HG03103 (cell line): ENCODE data around the gene TNRC6C.
"Not testable (repeated sequence)": the region's sequence is repeated elsewhere in the genome, so short reads cannot be mapped to it uniquely, and the experiment has no call there.

Experiments used
- ATAC-seq: cut with Tn5 transposase; IDR thresholded peaks from one replicate; pipeline ENCODE4 v1.9.1; 2021; ENCODE audit warnings: low read depth; ENCODE audit not compliant: unreplicated experiment

TNRC6C gene

DNA sequence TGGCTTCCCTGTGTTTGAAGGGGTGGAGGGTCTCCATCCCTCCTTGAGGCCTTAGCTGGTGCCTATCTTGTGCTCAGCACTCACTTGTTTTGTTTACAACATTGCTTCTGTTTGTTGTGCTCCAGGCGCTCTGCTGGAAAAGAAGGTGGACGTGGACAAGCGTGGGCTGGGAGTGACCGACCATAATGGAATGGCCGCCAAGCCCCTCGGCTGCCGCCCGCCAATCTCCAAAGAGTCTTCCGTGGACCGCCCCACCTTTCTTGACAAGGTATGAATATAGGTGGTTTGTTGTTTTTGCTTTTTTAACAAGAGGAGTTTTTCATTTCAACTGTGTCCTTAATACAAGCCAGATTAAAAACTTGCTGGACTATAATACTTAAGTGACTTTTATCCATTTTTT is 116.5 kb downstream of the TNRC6C start:
- no peak for ATAC-seq

DNA sequence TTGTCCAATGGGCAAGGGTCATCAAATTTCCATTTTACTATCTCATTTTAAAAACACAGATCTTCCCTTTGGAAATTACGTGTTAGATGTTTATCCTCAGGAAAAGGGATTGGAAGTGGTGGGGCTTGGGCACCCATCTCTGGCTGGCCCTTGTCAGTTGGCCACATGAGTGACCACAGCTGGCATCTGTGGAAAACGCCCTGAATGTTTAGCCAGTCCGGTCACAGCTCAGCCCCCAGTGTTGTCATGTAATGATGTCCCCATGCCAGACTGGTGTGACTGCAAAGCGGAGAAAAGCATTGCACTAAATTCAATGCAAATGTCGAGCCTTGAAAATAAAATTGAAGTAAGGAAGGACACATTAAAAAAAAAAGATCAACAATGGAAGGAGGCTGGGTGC is 117.0 kb downstream of the TNRC6C start:
- no peak for ATAC-seq

DNA sequence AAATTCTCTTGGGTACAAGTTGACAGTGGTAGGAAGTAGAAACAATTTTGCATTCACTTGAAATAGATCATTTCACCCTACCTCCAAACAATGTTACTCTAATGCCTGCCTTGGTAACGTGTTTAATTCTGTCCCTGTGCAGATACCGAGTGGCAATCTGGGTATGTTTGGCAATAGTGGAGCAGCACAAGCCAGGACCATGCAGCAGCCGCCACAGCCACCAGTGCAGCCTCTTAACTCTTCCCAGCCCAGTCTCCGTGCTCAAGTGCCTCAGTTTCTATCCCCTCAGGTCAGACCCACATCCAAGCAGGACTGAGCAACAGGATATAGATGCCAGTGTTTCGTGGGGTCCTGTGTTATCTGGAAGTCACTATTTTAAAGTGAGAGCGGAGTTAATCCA is 120.8 kb downstream of the TNRC6C start:
- ATAC-seq = no peak

DNA sequence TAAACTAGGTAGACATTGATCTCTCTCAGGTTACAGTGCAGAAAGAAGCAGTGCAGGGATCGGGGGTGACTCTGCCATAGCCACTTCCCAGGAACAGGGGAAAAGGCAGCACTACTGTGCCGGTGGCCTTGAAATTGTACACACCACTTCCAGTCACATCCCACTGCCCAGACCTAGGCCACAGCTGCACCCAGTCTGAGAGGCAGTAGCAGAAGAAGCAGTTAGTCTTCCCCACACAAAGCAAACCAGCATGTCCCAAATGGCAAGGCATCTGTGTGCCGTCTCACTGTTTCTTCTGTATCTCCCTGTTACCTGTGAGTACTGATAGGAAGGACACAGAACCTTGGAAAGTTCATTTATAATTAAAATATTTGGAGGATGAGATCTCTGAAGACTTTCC is 123.0 kb downstream of the TNRC6C start:
- ATAC-seq = no peak

DNA sequence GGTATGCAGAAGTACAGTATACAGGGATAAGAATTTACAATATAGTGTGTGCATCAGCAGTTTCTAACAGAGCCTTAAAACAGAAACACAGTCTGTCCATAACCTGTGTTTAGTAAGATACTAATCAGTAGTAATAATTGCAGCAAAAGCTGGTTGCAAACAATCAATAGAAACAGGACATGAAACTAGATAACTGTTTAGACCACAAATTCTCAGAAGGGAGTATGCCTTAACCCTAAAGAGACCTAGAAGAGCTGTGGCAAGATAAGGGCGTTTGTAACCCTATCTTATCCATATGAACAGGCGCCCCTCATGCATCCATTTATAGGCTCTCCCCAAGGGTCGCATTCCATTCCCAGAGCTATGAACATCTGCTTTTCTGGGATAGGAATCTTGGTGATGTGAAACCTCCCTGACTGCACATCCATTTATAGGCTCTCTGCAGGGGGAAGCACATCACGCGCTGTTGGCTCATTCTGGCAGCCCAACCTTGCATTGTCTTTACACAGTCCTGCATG is 123.9 kb downstream of the TNRC6C start:
- ATAC-seq = not testable (repeated sequence)

DNA sequence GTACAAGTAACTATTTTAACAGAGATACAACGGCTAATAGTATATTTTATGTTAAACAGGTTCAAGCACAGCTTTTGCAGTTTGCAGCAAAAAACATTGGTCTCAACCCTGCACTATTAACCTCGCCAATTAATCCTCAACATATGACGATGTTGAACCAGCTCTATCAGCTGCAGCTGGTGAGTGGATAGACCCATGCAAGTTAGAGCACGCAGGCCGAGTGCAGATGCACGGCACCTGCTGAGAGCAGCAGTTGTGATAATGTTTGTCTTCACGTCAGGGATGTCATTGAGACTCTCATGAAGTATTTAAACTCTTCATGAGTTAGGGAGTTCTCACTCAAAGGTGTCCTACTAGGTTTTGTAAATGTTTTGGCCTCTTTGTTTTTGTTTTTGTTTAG is 124.5 kb downstream of the TNRC6C start:
- no peak for ATAC-seq

DNA sequence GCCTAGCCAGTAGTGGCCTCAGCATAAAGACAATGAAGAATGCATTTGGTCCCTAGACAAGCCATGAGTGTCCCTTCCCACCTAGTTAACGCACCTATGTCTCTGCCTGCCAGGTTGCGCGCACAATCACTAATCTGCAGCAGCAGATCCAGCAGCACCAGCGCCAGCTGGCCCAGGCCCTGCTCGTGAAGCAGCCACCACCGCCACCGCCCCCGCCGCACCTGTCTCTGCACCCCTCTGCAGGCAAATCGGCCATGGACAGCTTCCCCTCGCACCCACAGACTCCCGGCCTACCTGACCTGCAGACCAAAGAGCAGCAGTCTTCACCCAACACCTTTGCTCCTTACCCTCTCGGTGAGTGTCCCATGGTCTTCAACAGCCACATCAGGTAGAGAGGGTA is 128.2 kb downstream of the TNRC6C start:
- ATAC-seq = no peak

DNA sequence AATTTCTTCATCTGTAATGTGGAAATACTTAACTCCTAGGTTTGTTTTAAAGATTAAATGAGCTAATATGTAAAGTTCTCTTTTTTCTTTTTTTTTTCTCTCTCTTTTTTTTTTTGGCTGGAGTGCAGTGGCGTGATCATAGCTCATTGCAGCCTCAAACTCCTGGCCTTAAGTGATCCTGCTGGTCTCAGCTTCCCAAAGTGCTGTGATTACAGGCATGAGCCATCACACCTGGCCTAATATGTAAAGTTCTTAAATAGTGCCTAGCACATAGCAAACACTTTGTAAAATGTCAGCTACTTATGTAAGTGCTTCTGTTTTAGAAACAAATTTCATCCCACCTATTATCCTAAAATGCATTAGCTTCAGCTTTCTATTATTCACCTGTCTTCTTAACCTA is 130.0 kb downstream of the TNRC6C start:
- no peak for ATAC-seq

DNA sequence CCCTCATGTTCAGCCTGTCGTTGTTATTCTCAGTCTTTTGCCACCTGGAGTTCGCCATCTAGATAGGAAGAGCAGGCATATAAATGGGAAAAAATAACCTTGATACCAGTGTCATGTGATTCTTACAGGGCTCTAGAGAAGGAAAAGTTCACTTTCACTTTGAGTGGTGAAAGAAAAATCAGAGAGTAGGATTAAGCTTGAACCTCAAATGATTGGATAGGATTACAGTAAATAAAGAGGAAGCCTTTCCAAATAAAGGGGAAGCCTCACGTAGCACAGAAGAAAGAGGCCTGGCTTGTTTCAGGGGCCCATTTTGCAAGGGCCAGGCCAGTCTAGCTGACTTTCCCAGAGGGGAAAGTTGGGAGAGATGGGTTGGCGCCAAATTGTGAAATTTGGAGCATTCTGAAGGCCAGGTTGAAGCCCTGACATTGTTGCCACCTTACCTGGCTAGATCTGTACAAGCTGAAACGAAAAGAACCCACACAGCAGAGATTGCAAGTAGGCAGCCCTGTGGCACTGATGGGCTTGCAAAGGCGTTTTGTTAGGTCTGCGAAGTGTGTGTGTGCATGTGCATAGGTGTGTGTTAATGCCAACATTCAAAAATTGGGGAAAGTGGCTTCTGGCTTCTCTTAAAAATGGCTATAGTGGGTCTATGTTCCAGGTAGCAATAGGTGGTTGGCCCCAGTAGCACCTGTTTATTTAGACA is 131.2 kb downstream of the TNRC6C start:
- no peak for ATAC-seq

DNA sequence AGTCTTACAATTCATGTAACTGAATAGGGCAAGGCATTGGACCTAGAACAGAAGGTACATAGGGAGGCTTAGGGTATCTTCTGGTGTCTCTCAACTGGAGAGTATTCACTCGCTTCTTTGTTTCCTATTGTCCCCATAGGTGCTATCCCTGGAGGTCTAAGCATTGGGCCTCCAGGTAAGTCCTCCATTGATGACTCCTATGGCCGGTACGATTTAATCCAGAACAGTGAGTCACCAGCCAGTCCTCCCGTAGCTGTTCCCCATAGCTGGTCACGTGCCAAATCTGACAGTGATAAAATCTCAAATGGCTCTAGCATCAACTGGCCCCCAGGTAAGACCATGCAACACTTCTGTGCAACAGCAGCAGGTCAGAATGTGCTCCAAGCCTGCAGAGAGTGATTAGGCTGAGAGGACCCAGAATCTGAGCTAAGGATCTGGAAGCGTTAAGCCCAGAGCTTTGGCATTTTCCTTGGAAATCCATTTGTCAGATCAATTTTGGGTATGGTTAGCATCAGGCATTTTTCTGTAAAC is 134.4 kb downstream of the TNRC6C start:
- no peak for ATAC-seq

DNA sequence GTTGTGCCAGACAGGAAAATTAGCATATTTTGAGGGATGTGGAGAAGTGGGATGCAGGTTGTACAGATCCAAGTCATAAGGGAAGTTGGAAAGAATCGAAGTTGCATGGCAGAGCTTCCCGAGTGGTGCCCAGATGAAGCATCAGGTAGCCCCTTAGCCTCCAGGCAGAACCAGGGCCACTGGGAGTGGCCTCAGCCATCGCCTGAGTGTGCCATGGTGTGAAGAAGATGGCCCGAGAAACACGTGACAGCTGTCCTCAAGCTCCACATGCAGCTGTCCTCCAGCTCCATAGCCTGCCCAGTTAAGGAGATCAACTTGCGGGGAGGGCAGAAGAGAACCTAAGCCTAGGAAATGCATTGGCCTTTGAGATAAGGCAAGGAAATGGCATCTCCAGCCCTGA is 136.5 kb downstream of the TNRC6C start:
- no peak for ATAC-seq

DNA sequence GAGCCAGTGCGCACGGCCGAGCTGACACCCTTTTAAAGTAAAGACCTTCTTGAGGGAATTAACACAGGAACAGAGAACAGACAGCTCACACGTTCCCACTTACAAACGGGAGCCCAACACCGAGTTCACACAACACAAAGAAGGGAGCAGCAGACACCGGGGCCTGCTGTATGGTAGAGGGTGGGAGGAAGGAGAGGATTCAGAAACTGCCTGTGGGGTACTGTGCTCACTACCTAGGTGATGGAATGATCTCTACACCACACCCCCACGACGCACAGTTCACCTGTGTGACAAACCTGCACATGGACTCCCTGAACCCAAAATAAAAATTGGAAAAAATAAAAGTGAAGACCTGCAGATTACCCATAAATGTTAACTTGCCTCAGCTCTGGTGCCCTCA is 137.6 kb downstream of the TNRC6C start:
- no peak for ATAC-seq

DNA sequence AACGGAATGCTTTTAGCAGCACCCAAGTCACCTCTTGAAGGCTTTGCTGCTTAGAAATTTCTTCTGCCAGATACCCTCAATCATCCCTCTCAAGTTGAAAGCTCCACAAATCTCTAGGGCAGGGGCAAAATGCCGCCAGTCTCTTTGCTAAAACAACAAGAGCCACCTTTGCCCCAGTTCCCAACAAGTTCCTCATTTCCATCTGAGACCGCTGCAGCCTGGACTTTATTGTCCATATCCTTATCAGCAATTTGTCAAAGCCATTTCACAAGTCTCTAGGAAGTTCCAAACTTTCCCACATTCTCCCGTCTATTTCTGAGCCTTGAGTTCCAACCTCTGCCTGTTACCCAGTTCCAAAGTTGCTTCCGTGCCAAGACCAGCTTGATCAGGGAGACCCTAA is 142.6 kb downstream of the TNRC6C start:
- no peak for ATAC-seq

DNA sequence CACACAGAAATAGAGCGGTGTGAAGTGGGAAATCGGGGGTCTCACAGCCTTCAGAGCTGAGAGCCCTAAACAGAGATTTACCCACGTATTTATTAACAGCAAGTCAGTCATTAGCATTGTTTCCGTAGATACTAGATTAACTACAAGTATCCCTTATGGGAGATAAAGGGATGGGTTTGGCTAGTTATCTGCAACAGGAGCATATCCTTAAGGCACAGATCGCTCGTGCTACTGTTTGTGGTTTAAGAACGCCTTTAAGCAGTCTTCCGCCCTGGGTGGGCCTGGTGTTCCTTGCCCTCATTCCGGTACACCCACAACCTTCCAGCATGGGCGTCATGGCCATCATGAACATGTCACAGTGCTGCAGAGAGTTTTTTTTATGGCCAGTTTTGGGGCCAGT is 143.0 kb downstream of the TNRC6C start:
- no peak for ATAC-seq

DNA sequence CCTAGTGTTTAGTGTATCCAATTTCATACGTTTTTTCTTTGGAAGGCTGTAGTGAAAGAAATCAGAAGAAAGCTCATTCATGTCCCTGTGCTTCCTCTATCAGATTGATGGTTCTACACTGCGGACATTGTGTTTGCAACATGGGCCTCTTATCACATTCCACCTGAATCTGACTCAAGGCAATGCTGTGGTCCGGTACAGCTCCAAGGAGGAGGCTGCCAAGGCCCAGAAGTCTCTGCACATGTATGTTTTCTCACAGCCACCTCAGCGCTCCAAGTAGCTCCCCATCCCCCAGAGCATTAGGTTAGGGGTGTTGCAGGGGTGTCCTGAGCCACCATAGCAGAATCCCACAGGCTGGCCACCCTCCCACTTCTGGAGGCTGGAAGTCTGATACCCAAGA is 144.8 kb downstream of the TNRC6C start:
- no peak for ATAC-seq

DNA sequence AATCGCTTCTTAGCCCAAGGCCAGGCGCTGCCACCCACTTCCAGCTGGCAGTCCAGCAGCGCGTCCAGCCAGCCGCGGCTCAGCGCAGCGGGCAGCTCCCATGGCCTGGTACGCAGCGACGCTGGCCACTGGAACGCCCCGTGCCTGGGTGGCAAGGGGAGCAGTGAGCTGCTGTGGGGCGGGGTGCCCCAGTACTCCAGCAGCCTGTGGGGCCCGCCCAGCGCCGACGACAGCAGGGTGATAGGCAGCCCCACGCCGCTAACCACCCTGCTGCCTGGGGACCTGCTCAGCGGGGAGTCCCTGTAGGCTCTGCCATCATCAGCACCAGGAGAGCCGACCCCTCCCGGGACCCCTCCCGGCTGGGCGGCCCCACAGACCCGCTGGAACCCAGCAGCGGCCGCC is 146.0 kb downstream of the TNRC6C start:
- no peak for ATAC-seq

DNA sequence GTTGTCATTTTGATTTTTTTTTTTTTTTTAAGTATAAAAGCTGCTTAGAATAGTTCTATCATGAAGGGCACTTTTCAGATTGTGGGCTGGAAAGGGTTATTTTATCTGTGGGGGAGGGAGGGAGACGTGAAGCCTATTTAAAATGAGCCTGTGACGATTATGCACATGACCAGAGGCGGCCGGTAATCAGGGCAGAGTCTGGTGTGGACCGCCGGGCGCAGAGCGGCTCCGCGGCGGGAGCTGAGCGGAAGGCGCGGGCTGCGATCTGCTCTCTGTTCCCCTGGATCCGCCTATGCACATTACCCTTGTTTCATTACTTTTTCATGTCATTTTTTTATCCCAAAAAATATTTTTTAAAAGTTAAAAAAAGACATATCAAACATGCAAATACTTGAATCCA is 146.6 kb downstream of the TNRC6C start:
- ATAC-seq = no peak

DNA sequence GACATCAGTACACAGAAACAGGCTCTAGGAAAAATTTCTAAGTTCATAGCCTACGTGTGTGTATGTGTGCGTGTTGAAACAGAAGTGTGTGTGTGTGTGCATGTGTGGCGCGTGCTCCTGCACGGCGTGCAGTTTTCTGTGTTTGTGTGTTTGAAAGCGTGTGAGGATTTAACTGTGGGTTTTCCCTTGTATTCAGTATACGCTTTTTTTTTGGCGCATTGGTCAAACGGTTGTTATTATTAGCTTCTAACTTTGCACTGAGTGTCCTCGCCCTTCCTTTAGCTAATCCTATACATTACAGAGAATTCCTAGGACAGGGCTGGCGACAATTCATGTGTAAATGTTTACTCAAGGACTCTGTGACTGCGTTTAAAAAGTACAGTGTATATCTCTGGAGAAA is 147.0 kb downstream of the TNRC6C start:
- ATAC-seq = no peak

DNA sequence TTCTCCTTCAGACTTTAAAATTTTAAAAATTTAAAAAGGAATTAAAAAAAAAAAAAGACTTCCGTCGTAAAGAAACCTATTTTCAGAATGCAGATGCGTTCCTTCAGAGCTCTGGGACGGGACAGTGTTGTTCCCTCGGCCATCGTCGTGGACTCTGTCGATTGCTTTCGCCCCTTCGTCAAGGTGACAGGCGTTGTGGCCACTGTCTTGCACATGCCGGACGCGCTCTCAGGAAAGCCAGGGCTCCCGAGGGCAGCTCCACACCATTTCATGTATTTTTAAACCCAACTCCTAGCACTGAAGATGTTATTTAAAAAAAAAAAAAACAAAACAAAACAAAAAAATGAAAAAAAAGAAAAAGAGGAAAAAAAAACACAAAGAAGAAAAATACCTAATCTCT is 147.7 kb downstream of the TNRC6C start:
- ATAC-seq = no peak

DNA sequence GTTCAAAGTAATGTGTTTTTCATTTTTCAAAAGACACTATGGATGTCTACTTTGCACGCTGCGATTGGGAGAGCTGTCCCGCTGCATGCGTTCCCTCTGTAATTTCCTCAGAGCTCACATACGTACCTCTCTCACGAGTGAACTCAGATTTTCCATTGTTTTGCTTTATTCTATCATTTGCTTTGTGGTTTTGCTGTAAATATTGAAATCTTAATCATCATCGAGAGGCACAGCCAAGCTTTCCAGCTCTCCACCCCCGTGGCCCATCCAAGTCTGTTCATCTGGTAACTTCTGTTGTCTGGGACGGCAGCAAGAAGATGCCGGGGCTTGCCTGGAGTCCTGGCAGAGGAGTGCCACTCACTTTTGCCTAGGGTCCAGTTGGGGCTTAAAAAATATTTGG is 149.0 kb downstream of the TNRC6C start:
- no peak for ATAC-seq

DNA sequence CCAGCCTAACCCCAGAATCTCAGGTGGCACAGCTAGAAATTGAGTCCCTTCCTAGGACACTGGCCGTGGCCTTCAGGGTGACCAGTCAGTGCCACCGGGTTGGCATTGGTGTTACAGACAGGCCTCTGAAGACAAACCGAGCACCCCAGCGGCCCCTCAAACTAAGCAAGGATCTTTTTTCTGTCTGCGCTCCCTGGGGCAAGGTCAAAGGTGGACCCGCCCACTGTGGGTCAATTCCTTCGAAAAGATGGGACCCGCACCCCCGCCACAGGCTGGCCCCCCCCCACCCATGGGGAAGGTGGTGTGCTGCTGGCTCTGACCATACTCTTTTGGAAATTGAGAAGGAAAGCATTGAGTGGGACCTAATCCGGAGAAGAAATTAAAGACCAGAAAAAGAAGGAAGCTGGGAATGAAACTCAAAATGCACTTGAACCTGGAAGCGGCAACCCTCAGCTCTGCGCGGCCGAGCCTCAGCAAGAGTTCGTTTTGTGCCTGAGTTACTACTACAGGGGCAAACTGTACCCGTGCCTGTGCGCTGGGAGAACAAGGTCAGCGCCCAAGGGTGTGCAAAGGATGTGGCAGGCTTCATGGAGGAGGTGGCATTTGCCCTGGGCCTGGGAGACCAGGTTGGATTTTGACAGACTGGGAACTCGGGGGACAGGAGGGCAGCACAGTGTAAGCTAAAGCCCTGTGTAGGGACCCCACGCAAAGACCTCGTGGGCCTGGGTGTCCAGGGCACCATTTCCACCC is 149.6 kb downstream of the TNRC6C start:
- ATAC-seq = no peak
